Right atrium auricular region (tissue), 2 donors: ENCODE results near the gene BPIFB2. TPM values are rescaled to one million over a fixed set of nuclear protein-coding genes. Genes with fewer than 3 reads are reported as not detected.

ENCODE experiments used
- DNase-seq: peaks from one replicate; pipeline ENCODE4 v3.0.0-alpha.2; 2019; ENCODE audit warnings: low spot score
- H3K27ac ChIP-seq, 2 donors: fragments of 200-600 bp; sonication (generic); 1 replicate in 1 of 2; 2 replicates in 1 of 2; pipeline ENCODE4 v1.5.1; 2016 to 2019
- H3K27me3 ChIP-seq, 2 donors: fragments of 200-600 bp; sonication (generic); one replicate each; pipeline versions ENCODE4 v1.5.1 to v1.6.0; 2017 to 2019
- H3K36me3 ChIP-seq: fragments of 200-600 bp; sonication (generic); one replicate; pipeline ENCODE4 v1.5.1; 2016
- H3K4me1 ChIP-seq, 2 donors: fragments of 200-600 bp; sonication (generic); one replicate each; pipeline versions ENCODE4 v1.5.1 to v1.6.0; 2017 to 2019
- H3K4me3 ChIP-seq, 2 donors: fragments of 200-600 bp; sonication (generic); 1 replicate in 1 of 2; 2 replicates in 1 of 2; pipeline ENCODE4 v1.5.1; 2017 to 2019; ENCODE audit warnings: mild to moderate bottlenecking in 1 of 2, moderate library complexity in 1 of 2
- H3K9me3 ChIP-seq, 2 donors: fragments of 200-600 bp; sonication (generic); one replicate each; pipeline ENCODE4 v1.5.1; 2019
- total RNA-seq, 2 donors: library from RNA; depleted of rRNA; stranded (reverse); fragments of >200 nt; gene quantifications; one replicate each; pipeline ENCODE4 v1.1.0, GENCODE V29; 2016
- TF ChIP-seq, protein P1 (sequence below), 2 donors: fragments of 200-600 bp; sonication (generic); IDR thresholded peaks; one replicate each; pipeline ENCODE4 v1.5.1; 2019; ENCODE audit warnings: antibody characterized with exemption in 2 of 2

Gene BPIFB2
- total RNA-seq, 2 donors from 2014 or later: not detected

DNA sequence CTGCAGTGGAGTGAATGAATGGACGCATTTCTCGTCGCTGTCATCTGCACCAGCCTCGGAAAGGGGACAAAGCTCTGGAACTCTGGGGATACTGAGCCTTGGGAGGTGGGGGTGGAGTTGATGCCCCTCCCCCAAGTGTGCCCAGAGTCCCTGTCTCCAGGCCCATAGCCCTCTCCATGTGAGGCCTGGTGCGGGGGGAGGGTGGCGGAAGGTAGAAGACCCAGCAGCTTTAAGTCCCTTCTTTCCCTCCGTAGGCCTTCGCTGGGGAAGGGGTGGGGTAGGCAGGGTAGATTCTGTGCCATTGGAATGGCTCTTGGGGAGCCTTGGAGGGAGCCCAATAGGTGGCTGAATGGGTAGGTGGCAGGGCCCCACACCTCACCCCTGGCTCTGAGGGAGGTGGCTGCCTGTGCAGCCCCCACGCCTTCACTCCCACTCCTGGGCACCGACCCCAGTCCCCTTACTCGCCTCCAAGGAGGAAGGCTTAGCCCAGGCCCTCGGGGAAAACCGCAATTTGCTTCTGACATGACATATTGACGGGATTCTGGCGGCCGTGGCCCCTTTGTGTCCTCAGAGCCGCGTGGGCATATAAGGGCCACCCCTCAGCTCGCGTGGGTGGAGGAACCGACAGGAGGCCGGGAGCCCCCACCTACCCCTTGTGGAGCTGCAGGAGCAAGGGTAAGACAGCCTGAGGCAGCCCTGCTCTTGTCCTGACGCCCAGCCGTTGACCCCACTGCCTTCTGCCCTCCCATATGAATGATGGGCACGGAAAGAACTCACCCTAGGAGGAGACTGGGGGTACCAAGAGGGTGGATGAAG is 46.0 kb downstream of the BPIFB2 start, which contains the start of gene BPIFB3:
Gene BPIFB3, plus strand, starts transcription at position 613 of the 816 bp plus-strand sequence. CDS start 1,533 bp downstream, outside the sequence.
- Histone ChIP-seq H3K36me3 (no peaks in the 10 kb centered on the region), H3K9me3 (no peaks in the 10 kb centered on the region), H3K4me3 (no peak within 1 kb of the TSS), H3K27me3 (no peaks in the 10 kb centered on the region), H3K4me1 (no peaks in the 10 kb centered on the region), H3K27ac (no peak within 1 kb of the TSS)
- TF ChIP-seq, protein P1, sequence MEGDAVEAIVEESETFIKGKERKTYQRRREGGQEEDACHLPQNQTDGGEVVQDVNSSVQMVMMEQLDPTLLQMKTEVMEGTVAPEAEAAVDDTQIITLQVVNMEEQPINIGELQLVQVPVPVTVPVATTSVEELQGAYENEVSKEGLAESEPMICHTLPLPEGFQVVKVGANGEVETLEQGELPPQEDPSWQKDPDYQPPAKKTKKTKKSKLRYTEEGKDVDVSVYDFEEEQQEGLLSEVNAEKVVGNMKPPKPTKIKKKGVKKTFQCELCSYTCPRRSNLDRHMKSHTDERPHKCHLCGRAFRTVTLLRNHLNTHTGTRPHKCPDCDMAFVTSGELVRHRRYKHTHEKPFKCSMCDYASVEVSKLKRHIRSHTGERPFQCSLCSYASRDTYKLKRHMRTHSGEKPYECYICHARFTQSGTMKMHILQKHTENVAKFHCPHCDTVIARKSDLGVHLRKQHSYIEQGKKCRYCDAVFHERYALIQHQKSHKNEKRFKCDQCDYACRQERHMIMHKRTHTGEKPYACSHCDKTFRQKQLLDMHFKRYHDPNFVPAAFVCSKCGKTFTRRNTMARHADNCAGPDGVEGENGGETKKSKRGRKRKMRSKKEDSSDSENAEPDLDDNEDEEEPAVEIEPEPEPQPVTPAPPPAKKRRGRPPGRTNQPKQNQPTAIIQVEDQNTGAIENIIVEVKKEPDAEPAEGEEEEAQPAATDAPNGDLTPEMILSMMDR (IDR thresholded peaks at IDR 0.05): no peak
- no peak for DNase-seq

DNA sequence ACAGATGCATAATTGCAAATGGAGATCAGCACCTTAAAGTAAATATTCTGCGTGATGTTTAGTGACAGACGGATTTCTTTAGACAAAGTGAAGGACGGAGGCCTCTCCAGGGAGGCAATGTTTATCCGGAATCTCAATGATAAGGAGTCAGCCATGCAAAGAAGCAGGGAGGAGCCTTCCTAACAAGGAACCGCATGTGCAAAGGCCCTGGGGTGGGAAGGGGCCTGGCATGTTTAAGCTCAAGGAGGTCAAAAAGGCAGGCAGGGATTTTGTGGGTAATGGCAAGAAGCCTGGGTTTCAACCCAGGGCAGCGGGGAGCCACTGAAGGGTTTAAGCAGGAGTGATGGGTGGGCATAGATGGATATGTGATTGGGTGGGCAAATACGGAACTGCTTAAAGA is 46.9 kb downstream of the BPIFB2 start:
- DNase-seq: no peak
- TF ChIP-seq, protein P1 (IDR thresholded peaks at IDR 0.05): no peak
- Histone ChIP-seq H3K27ac (no peak overlapping the region), H3K9me3 (no peaks in the 10 kb centered on the region), H3K4me3 (no peak overlapping the region), H3K4me1 (no peaks in the 10 kb centered on the region), H3K27me3 (no peaks in the 10 kb centered on the region), H3K36me3 (no peaks in the 10 kb centered on the region)

DNA sequence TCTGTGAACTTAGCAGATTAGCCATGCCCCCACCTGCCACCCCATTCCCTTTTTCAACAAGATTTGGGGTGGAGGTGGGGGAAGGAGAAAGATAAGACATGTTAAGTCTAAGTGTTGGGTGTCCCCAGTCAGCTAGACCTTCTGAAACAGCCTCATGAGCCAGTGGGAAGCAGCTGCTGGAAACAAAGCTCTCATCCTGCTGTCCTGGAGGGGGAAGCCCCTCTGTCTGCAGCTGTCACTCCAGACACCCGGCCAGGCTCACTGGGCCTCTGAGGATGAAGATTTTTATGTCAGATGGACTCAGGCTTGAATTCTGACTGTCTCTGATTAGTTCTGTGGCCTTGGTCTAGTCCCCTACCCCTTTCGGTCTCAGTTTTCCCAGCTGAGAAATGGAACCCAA is 47.3 kb downstream of the BPIFB2 start:
- no peak for DNase-seq
- no peaks in the 10 kb centered on the region for H3K27me3 ChIP-seq

DNA sequence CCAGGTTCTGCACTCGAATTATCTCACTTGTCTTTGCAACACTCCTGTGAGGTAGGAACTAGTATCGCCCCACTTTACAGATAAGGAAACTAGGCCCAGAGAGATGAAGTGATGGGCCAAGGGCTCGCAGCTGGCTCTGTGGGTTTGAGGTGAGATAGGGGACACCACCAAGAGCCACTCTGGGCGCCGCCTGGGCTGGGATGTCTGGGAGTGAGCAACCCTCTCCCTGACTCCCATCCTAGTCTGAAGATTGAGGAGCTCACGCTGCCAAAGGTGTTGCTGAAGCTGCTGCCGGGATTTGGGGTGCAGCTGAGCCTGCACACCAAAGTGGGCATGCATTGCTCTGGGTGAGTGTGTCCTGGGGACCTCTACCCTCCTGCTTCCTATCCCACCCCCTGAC is 51.6 kb downstream of the BPIFB2 start:
- Histone ChIP-seq H3K27me3 (no peaks in the 10 kb centered on the region), H3K4me3 (no peak overlapping the region), H3K27ac (no peak overlapping the region), H3K4me1 (no peaks in the 10 kb centered on the region), H3K9me3 (no peaks in the 10 kb centered on the region), H3K36me3 (no peaks in the 10 kb centered on the region)
- DNase-seq: no peak
- TF ChIP-seq, protein P1 (IDR thresholded peaks at IDR 0.05): no peak

More for the DNA sequence above, 47.3 kb downstream of the BPIFB2 start:
- Histone ChIP-seq H3K9me3 (no peaks in the 10 kb centered on the region), H3K4me1 (no peaks in the 10 kb centered on the region), H3K36me3 (no peaks in the 10 kb centered on the region), H3K4me3 (no peak overlapping the region), H3K27ac (no peak overlapping the region)
- TF ChIP-seq, protein P1 (IDR thresholded peaks at IDR 0.05): no peak

DNA sequence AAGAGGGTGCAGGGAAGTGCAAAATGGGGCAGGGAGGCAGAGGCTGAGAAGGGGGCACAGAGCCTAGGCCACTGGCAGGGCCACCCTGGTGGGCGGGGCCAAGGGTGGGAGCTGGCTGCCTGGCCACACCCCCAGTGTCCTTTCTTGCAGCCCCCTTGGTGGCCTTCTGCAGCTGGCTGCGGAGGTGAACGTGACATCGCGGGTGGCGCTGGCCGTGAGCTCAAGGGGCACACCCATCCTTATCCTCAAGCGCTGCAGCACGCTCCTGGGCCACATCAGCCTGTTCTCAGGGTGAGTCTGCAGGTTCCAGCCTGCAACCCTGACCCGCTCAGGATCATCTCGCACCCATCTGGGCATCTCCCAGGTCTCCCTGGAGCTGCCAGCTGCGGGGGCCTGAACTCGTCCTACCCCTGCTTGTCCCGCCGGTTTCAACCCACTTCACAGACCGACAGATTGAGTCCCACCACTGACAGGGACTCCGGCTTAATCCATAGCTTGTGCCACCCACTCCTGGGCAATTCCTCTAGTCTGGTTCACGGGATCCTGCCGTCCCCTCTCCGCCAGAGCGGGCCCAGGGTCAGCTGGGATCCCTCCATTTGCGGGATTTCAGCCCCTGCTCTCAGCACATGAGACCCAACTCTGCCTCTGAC is 52.4 kb downstream of the BPIFB2 start:
- no peaks in the 10 kb centered on the region for H3K36me3 ChIP-seq
- TF ChIP-seq, protein P1 (IDR thresholded peaks at IDR 0.05): no peak
- no peak for DNase-seq

More for the DNA sequence above, 52.4 kb downstream of the BPIFB2 start:
- Histone ChIP-seq H3K27me3 (no peaks in the 10 kb centered on the region), H3K27ac (no peak overlapping the region), H3K9me3 (no peaks in the 10 kb centered on the region), H3K4me1 (no peaks in the 10 kb centered on the region), H3K4me3 (no peak overlapping the region)
